GM19455 (cell line): ENCODE data around the gene NSMCE1.
A peak's percentile ranks its signal among the peaks of the same experiment; 100 is the strongest.

Source experiments
- ATAC-seq: cut with Tn5 transposase; IDR thresholded peaks from one replicate; pipeline ENCODE4 v1.9.1; 2021; ENCODE audit not compliant: unreplicated experiment

NSMCE1 gene

GRCh38 chr16:27245276-27246172, 23.0 kb downstream of the NSMCE1 start:
- no peak for ATAC-seq

GRCh38 chr16:27244363-27244755, 24.2 kb downstream of the NSMCE1 start:
- ATAC-seq, result no peak

- no peak for ATAC-seq
Measured at GRCh38 chr16:27243725-27244362, 24.7 kb downstream of the NSMCE1 start.

GRCh38 chr16:27242868-27243590, 25.5 kb downstream of the NSMCE1 start:
- ATAC-seq, result no peak

- ATAC-seq, result no peak
Measured at GRCh38 chr16:27242398-27242797, 26.2 kb downstream of the NSMCE1 start.

- ATAC-seq, result no peak
Measured at GRCh38 chr16:27241658-27242057, 26.9 kb downstream of the NSMCE1 start.

- ATAC-seq, result no peak
Measured at GRCh38 chr16:27240948-27241531, 27.5 kb downstream of the NSMCE1 start.

GRCh38 chr16:27239906-27240655, 28.5 kb downstream of the NSMCE1 start:
- ATAC-seq, result no peak

GRCh38 chr16:27239026-27239425, 29.5 kb downstream of the NSMCE1 start:
- ATAC-seq, result no peak

- ATAC-seq, result no peak
Measured at GRCh38 chr16:27238591-27238990, 30.0 kb downstream of the NSMCE1 start.

- ATAC-seq, result peak; percentile 18
Measured at GRCh38 chr16:27238016-27238587, 30.5 kb downstream of the NSMCE1 start.

GRCh38 chr16:27237219-27238015, 31.2 kb downstream of the NSMCE1 start:
- ATAC-seq, result peak; percentile 66

- no peak for ATAC-seq
Measured at GRCh38 chr16:27236635-27237218, 31.8 kb downstream of the NSMCE1 start.

- ATAC-seq, result no peak
Measured at GRCh38 chr16:27235938-27236245, 32.7 kb downstream of the NSMCE1 start.

- ATAC-seq, result no peak
Measured at GRCh38 chr16:27235055-27235937, 33.3 kb downstream of the NSMCE1 start.

- ATAC-seq, result no peak
Measured at GRCh38 chr16:27234603-27235002, 34.0 kb downstream of the NSMCE1 start.

GRCh38 chr16:27234171-27234570, 34.4 kb downstream of the NSMCE1 start:
- no peak for ATAC-seq

GRCh38 chr16:27233731-27234130, 34.8 kb downstream of the NSMCE1 start:
- ATAC-seq, result no peak
